ENCODE data around the gene INSR.

The INSR gene

DNA sequence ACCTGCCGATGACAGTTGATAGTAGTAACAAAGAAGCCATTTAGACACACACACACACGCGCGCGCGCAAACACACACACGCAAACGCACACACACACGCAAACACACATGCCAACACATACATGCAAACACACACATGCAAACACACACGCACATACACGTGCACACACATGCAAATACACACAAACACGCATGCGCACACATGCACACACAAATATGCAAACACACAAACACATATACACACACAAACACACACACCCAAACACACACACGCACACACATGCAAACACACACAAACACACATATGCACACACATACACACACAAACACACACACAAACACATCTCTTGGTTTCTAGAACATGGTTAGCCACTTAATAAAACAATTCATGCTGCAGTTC is 174.6 kb downstream of the INSR start:
- no peak for DNase-seq (ENCODE audit: extremely low spot score)
- ChIA-PET POLR2A (no interaction called here), CTCF (no interaction called here)
- no peak for TF ChIP-seq BHLHE40 (IDR thresholded peaks at IDR 0.05; ENCODE audit: borderline replicate concordance)
- no peak for TF ChIP-seq TARDBP (IDR thresholded peaks at IDR 0.05)
- no peak for TF ChIP-seq FOXK2 (IDR thresholded peaks at IDR 0.05)
- no peak for TF ChIP-seq FOXM1 (IDR thresholded peaks at IDR 0.05; ENCODE audit: borderline replicate concordance)
- no peak for TF ChIP-seq ZNF384 (IDR thresholded peaks at IDR 0.05)
- no peak for TF ChIP-seq SUZ12 (IDR thresholded peaks at IDR 0.05)
- TF ChIP-seq NFRKB (IDR thresholded peaks at IDR 0.05): no peak
- no peak for TF ChIP-seq CTBP1 (IDR thresholded peaks at IDR 0.05; ENCODE audit: borderline replicate concordance)
- TF ChIP-seq L3MBTL2 (conservative IDR thresholded peaks at IDR 0.05): no peak
- TF ChIP-seq ELF4 (IDR thresholded peaks at IDR 0.05): no peak
- no peak for TF ChIP-seq FOXA1 (IDR thresholded peaks at IDR 0.05)
- TF ChIP-seq, protein P1, sequence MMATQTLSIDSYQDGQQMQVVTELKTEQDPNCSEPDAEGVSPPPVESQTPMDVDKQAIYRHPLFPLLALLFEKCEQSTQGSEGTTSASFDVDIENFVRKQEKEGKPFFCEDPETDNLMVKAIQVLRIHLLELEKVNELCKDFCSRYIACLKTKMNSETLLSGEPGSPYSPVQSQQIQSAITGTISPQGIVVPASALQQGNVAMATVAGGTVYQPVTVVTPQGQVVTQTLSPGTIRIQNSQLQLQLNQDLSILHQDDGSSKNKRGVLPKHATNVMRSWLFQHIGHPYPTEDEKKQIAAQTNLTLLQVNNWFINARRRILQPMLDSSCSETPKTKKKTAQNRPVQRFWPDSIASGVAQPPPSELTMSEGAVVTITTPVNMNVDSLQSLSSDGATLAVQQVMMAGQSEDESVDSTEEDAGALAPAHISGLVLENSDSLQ (IDR thresholded peaks at IDR 0.05): no peak
- no peak for TF ChIP-seq LEF1 (IDR thresholded peaks at IDR 0.05; ENCODE audit: borderline replicate concordance)
- no peak for TF ChIP-seq HDGF (IDR thresholded peaks at IDR 0.05; ENCODE audit: borderline replicate concordance)
- no peak for TF ChIP-seq SP1 (IDR thresholded peaks at IDR 0.05)

GRCh38 chr19:7117248-7117647 is 177.0 kb downstream of the INSR start:
- POLR2A ChIA-PET: no interaction called here
- CTCF ChIA-PET: no interaction called here
- no peak for DNase-seq (ENCODE audit: extremely low spot score)
- TF ChIP-seq FOXA1 (IDR thresholded peaks at IDR 0.05) (no peak), LEF1 (IDR thresholded peaks at IDR 0.05; ENCODE audit: borderline replicate concordance) (no peak), SUZ12 (IDR thresholded peaks at IDR 0.05) (no peak), SP1 (IDR thresholded peaks at IDR 0.05) (no peak), HDGF (IDR thresholded peaks at IDR 0.05; ENCODE audit: borderline replicate concordance) (no peak), ZNF384 (IDR thresholded peaks at IDR 0.05) (no peak), NFRKB (IDR thresholded peaks at IDR 0.05) (no peak), BHLHE40 (IDR thresholded peaks at IDR 0.05; ENCODE audit: borderline replicate concordance) (no peak), TARDBP (IDR thresholded peaks at IDR 0.05) (no peak), FOXK2 (IDR thresholded peaks at IDR 0.05) (no peak), FOXM1 (IDR thresholded peaks at IDR 0.05; ENCODE audit: borderline replicate concordance) (no peak), ELF4 (IDR thresholded peaks at IDR 0.05) (no peak), ARNT (IDR thresholded peaks at IDR 0.05) (no peak), L3MBTL2 (conservative IDR thresholded peaks at IDR 0.05) (no peak), CTBP1 (IDR thresholded peaks at IDR 0.05; ENCODE audit: borderline replicate concordance) (no peak)
- TF ChIP-seq, protein P1 (IDR thresholded peaks at IDR 0.05): no peak

DNA sequence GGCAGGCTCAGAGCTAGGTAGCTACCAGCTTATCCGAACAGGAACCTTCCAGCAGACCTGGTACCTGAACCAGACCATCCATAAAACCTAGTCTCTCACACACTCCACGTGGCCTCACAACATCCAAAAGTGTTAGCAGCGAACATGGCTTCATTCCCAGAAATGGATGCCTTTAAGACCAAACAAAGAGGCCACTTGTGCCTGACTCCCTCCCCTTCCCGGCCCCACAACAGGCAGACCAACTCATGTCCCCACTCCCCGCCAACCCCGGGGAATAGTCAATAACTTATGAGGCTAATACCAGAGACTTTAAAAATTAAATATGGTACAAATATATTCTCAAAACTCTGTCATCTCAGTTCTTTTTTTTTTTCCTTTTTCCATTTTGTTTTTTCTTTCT is 178.5 kb downstream of the INSR start:
- ChIA-PET CTCF (no interaction called here), POLR2A (no interaction called here)
- TF ChIP-seq SUZ12 (IDR thresholded peaks at IDR 0.05) (no peak), L3MBTL2 (conservative IDR thresholded peaks at IDR 0.05) (no peak), ELF4 (IDR thresholded peaks at IDR 0.05) (no peak), LEF1 (IDR thresholded peaks at IDR 0.05; ENCODE audit: borderline replicate concordance) (no peak), NFRKB (IDR thresholded peaks at IDR 0.05) (no peak), FOXK2 (IDR thresholded peaks at IDR 0.05) (no peak), FOXM1 (IDR thresholded peaks at IDR 0.05; ENCODE audit: borderline replicate concordance) (no peak), ARNT (IDR thresholded peaks at IDR 0.05) (no peak), BHLHE40 (IDR thresholded peaks at IDR 0.05; ENCODE audit: borderline replicate concordance) (no peak), SP1 (IDR thresholded peaks at IDR 0.05) (no peak), TARDBP (IDR thresholded peaks at IDR 0.05) (no peak), ZNF384 (IDR thresholded peaks at IDR 0.05) (no peak)
- TF ChIP-seq, protein P1 (IDR thresholded peaks at IDR 0.05): no peak
- DNase-seq (ENCODE audit: extremely low spot score): no peak

DNA sequence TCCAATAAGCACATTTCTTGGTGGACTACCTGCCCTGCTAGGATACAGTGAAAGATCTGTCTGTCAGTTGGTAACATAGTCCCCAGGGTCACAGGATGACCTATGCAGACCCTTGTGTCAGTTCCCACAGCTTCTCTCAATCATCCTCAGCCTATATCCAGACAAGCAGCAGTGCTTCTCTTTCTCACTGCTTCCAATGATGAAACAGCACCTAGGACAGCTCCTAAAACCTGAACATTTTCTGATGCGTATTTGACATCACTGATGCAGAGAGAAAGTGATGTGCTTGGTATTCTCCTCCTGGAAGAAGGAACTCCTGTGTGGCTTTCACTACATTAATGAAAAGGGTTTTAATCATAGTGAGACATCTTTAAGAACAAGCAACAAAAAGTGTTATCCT is 181.0 kb downstream of the INSR start:
- ChIA-PET POLR2A (no interaction called here), CTCF (interaction anchor here (0.9 kb wide), 1 partner anchor 11 kb away, joined by 3 read pairs; no protein-coding TSS in a partner anchor)
- no peak for DNase-seq (ENCODE audit: extremely low spot score)
- TF ChIP-seq SUZ12 (IDR thresholded peaks at IDR 0.05) (no peak), ELF4 (IDR thresholded peaks at IDR 0.05) (no peak), TARDBP (IDR thresholded peaks at IDR 0.05) (no peak), HDGF (IDR thresholded peaks at IDR 0.05; ENCODE audit: borderline replicate concordance) (no peak), ARNT (IDR thresholded peaks at IDR 0.05) (no peak), SP1 (IDR thresholded peaks at IDR 0.05) (no peak), L3MBTL2 (conservative IDR thresholded peaks at IDR 0.05) (no peak), LEF1 (IDR thresholded peaks at IDR 0.05; ENCODE audit: borderline replicate concordance) (no peak)
- TF ChIP-seq, protein P1 (IDR thresholded peaks at IDR 0.05): no peak

GRCh38 chr19:7112675-7113074 is 181.5 kb downstream of the INSR start:
- TF ChIP-seq, protein P1 (IDR thresholded peaks at IDR 0.05): no peak
- ChIA-PET POLR2A (no interaction called here), CTCF (no interaction called here)
- no peak for DNase-seq (ENCODE audit: extremely low spot score)
